ENCODE measurements around the gene IL21R.

The IL21R gene

DNA sequence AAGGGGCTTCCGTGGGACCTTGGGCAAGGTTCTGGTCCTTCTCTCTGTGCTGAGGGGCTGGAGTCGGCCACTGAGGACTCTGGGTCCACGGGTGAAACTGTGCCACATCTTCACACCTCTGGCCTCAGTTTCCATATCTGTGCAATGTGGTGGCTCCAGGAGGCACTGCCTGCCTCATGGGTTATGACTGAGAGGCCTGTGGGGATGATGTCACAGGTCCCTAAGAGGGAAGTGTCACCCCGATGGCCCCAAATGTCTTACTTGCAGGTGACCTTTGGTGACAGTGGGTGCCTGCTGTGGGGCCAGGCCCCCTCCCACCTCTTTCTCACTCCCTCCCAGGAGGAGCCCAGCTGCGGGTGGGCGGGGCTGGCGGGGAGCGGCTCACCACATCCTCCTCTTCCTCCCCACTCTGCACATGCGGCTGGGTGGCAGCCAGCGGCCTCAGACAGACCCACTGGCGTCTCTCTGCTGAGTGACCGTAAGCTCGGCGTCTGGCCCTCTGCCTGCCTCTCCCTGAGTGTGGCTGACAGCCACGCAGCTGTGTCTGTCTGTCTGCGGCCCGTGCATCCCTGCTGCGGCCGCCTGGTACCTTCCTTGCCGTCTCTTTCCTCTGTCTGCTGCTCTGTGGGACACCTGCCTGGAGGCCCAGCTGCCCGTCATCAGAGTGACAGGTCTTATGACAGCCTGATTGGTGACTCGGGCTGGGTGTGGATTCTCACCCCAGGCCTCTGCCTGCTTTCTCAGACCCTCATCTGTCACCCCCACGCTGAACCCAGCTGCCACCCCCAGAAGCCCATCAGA, at the start of gene IL21R:
Gene IL21R (plus strand): TSS at position 407 of the 801 bp plus-strand sequence. CDS start 27,898 bp downstream, outside the sequence.
- no peaks in the 10 kb centered on the region for H3K4me1 ChIP-seq
- DNase-seq (ENCODE audit: low spot score in 2 of 2), result no peak
- H3K27me3 ChIP-seq (ENCODE audit: low read depth), result peaks cover 10% of the 10 kb centered on the region; the same call in 1 of the 2 replicates
- in situ Hi-C loops (cut with MboI; ENCODE audit: low sequenced_read_pairs), result no loop called here
- no peaks in the 10 kb centered on the region for H3K9me3 ChIP-seq
- no peaks in the 10 kb centered on the region for H3K36me3 ChIP-seq (replicated peaks)
- H3K4me3 ChIP-seq, result no peak within 1 kb of the TSS

DNA sequence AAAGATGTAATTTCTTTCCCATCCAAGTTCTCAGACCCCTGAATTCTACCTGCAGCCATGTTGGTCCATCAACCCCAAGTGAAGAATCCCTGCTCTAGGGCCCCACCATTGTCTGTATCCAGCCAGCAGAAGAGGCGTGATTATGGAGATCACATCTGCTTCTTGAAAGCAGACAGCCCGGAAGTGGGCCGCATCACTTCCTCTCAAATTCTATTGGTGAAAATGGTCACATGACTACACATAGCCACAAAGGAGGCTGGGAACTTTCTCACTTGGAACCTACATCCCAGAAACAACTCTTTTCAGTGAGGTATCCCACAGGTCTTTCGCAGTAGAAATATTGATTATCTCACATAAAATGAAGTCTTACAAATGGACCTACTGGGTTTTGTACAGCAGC, 48.1 kb upstream of the IL21R start:
- Histone ChIP-seq H3K9me3 (no peaks in the 10 kb centered on the region), H3K4me3 (no peak overlapping the region), H3K27me3 (ENCODE audit: low read depth) (no peaks in the 10 kb centered on the region), H3K4me1 (no peaks in the 10 kb centered on the region), H3K36me3 (replicated peaks) (no peaks in the 10 kb centered on the region; the same call in none of the 2 replicates)
- in situ Hi-C loops (cut with MboI; ENCODE audit: low sequenced_read_pairs), result no loop called here
- no peak for DNase-seq (ENCODE audit: low spot score in 2 of 2)

DNA sequence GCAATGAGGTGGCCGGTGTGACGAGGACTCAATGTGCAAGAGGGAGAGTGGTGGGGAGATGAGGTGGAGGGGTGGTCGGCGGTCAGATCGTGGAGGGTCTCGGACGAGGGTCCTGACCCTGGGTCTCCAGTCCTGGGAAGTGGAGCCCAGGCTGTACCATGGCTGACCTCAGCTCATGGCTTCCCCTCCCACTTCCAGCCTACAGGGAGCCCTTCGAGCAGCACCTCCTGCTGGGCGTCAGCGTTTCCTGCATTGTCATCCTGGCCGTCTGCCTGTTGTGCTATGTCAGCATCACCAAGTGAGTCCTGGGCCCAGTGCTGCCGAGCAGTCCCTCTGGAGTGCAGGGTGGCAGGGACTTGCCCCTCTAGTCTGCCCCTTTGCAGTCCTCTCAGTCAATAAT, 46.4 kb upstream of the IL21R start:
- H3K36me3 ChIP-seq (replicated peaks), result no peaks in the 10 kb centered on the region; the same call in none of the 2 replicates
- no peaks in the 10 kb centered on the region for H3K9me3 ChIP-seq
- H3K4me3 ChIP-seq, result no peak overlapping the region
- in situ Hi-C loops (cut with MboI; ENCODE audit: low sequenced_read_pairs), result no loop called here
- peak in 1 of 2 experiments; percentile 50 for DNase-seq (ENCODE audit: low spot score in 2 of 2)
- no peaks in the 10 kb centered on the region for H3K27me3 ChIP-seq (ENCODE audit: low read depth)
- H3K4me1 ChIP-seq, result no peaks in the 10 kb centered on the region

DNA sequence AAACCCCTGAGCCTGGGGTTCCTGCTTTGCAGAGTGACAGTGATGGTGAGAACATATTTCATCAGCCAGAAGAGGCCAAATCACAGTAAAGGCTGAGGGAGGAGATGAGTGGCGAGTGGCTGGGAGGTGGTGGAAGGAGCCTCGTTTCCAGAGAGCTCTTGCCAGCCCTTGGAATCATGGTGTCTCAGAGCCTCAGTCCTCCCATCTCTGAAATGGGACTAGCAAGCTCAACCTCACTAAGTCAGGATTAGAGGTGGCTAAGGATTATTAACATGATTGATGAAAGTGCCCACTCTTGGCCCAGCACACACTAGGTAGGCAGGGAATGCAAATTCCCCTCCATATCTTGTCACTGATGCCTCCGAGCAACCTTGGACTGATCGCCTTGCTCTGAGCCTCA, 45.2 kb upstream of the IL21R start:
- no peaks in the 10 kb centered on the region for H3K4me1 ChIP-seq
- no peaks in the 10 kb centered on the region for H3K9me3 ChIP-seq
- H3K36me3 ChIP-seq (replicated peaks), result no peaks in the 10 kb centered on the region; the same call in none of the 2 replicates
- H3K4me3 ChIP-seq, result no peak overlapping the region
- in situ Hi-C loops (cut with MboI; ENCODE audit: low sequenced_read_pairs), result no loop called here
- H3K27me3 ChIP-seq (ENCODE audit: low read depth), result no peaks in the 10 kb centered on the region
- DNase-seq (ENCODE audit: low spot score in 2 of 2), result no peak

DNA sequence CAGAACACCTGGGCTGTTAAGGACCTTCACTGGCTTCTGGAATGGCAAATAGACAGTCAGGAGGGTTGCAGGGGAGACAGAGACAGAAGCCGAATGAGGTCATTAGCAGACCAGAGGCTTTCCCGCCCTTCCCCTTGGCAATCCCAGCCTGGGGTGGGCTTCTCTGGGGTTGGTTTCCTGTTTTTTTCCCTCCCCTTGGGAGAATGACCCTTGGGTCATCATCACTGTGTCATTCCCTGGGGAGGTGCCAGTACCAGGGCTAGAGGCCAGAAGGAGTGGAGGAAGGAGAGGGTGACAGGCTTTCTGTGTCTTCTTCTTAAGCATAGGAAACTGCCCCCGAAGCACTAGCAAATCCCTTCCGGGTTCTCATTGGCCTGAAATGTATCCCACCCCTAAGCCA, 42.9 kb upstream of the IL21R start:
- in situ Hi-C loops (cut with MboI; ENCODE audit: low sequenced_read_pairs), result no loop called here
- DNase-seq (ENCODE audit: low spot score in 2 of 2), result no peak
- H3K4me3 ChIP-seq, result no peak overlapping the region
- no peaks in the 10 kb centered on the region for H3K36me3 ChIP-seq (replicated peaks)
- H3K9me3 ChIP-seq, result no peaks in the 10 kb centered on the region
- no peaks in the 10 kb centered on the region for H3K4me1 ChIP-seq
- no peaks in the 10 kb centered on the region for H3K27me3 ChIP-seq (ENCODE audit: low read depth)

DNA sequence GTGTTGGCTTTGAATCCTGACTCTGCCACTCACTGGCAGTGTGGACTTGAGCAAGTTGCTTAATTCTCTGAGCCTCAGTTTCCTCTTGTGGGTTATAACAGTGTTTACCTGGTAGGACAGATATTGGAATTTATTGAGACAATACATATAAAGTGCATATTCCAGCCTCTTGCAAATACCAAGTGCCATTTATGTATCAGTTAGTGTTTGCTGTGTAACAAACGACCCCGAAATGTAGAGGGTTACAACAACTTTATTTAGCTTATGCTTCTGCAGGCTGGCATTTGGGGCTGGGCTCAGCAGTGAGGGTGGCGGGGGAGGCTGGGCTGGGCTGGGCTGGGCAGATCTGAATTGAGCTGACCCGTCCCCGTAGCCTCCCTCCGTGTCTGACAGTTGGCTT, 42.4 kb upstream of the IL21R start:
- H3K4me1 ChIP-seq, result no peaks in the 10 kb centered on the region
- H3K27me3 ChIP-seq (ENCODE audit: low read depth), result no peaks in the 10 kb centered on the region
- no peak for DNase-seq (ENCODE audit: low spot score in 2 of 2)
- no peaks in the 10 kb centered on the region for H3K36me3 ChIP-seq (replicated peaks)
- in situ Hi-C loops (cut with MboI; ENCODE audit: low sequenced_read_pairs), result no loop called here
- H3K4me3 ChIP-seq, result no peak overlapping the region
- H3K9me3 ChIP-seq, result no peaks in the 10 kb centered on the region

DNA sequence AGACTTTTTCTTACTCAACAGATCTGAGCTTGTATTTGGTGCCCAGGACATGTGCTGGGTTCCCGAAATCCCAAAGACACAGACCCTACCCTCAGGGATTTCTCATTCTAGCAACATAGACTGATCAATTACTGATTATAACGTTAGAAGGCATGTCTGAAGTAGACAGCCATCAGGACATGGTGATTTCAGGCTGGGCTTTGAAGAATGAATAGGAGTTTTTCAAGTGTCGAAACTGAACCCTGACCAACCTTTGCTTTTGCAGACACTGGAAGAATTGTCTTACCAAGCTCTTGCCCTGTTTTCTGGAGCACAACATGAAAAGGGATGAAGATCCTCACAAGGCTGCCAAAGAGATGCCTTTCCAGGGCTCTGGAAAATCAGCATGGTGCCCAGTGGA, 40.0 kb upstream of the IL21R start:
- Histone ChIP-seq H3K4me1 (no peaks in the 10 kb centered on the region), H3K27me3 (ENCODE audit: low read depth) (no peaks in the 10 kb centered on the region), H3K4me3 (no peak overlapping the region), H3K9me3 (no peaks in the 10 kb centered on the region), H3K36me3 (replicated peaks) (no peaks in the 10 kb centered on the region)
- no peak for DNase-seq (ENCODE audit: low spot score in 2 of 2)
- in situ Hi-C loops (cut with MboI; ENCODE audit: low sequenced_read_pairs), result no loop called here

DNA sequence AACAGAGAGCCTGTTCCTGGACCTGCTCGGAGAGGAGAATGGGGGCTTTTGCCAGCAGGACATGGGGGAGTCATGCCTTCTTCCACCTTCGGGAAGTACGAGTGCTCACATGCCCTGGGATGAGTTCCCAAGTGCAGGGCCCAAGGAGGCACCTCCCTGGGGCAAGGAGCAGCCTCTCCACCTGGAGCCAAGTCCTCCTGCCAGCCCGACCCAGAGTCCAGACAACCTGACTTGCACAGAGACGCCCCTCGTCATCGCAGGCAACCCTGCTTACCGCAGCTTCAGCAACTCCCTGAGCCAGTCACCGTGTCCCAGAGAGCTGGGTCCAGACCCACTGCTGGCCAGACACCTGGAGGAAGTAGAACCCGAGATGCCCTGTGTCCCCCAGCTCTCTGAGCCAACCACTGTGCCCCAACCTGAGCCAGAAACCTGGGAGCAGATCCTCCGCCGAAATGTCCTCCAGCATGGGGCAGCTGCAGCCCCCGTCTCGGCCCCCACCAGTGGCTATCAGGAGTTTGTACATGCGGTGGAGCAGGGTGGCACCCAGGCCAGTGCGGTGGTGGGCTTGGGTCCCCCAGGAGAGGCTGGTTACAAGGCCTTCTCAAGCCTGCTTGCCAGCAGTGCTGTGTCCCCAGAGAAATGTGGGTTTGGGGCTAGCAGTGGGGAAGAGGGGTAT, 39.3 kb upstream of the IL21R start:
- H3K4me1 ChIP-seq, result no peaks in the 10 kb centered on the region
- in situ Hi-C loops (cut with MboI; ENCODE audit: low sequenced_read_pairs), result no loop called here
- H3K36me3 ChIP-seq (replicated peaks), result no peaks in the 10 kb centered on the region

DNA sequence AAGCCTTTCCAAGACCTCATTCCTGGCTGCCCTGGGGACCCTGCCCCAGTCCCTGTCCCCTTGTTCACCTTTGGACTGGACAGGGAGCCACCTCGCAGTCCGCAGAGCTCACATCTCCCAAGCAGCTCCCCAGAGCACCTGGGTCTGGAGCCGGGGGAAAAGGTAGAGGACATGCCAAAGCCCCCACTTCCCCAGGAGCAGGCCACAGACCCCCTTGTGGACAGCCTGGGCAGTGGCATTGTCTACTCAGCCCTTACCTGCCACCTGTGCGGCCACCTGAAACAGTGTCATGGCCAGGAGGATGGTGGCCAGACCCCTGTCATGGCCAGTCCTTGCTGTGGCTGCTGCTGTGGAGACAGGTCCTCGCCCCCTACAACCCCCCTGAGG, 38.7 kb upstream of the IL21R start:
- in situ Hi-C loops (cut with MboI; ENCODE audit: low sequenced_read_pairs), result no loop called here
- Histone ChIP-seq H3K4me1 (no peaks in the 10 kb centered on the region), H3K36me3 (replicated peaks) (no peaks in the 10 kb centered on the region), H3K4me3 (no peak overlapping the region), H3K27me3 (ENCODE audit: low read depth) (no peaks in the 10 kb centered on the region), H3K9me3 (no peaks in the 10 kb centered on the region)
- no peak for DNase-seq (ENCODE audit: low spot score in 2 of 2)

More for the DNA sequence above, 39.3 kb upstream of the IL21R start:
- no peaks in the 10 kb centered on the region for H3K27me3 ChIP-seq (ENCODE audit: low read depth)
- no peak overlapping the region for H3K4me3 ChIP-seq
- no peaks in the 10 kb centered on the region for H3K9me3 ChIP-seq
- DNase-seq (ENCODE audit: low spot score in 2 of 2), result no peak

DNA sequence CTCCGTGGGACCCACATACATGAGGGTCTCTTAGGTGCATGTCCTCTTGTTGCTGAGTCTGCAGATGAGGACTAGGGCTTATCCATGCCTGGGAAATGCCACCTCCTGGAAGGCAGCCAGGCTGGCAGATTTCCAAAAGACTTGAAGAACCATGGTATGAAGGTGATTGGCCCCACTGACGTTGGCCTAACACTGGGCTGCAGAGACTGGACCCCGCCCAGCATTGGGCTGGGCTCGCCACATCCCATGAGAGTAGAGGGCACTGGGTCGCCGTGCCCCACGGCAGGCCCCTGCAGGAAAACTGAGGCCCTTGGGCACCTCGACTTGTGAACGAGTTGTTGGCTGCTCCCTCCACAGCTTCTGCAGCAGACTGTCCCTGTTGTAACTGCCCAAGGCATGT, 38.2 kb upstream of the IL21R start:
- no peak overlapping the region for H3K4me3 ChIP-seq
- DNase-seq (ENCODE audit: low spot score in 2 of 2), result no peak
- H3K36me3 ChIP-seq (replicated peaks), result no peaks in the 10 kb centered on the region
- no peaks in the 10 kb centered on the region for H3K4me1 ChIP-seq
- in situ Hi-C loops (cut with MboI; ENCODE audit: low sequenced_read_pairs), result no loop called here
- no peaks in the 10 kb centered on the region for H3K9me3 ChIP-seq
- H3K27me3 ChIP-seq (ENCODE audit: low read depth), result no peaks in the 10 kb centered on the region

DNA sequence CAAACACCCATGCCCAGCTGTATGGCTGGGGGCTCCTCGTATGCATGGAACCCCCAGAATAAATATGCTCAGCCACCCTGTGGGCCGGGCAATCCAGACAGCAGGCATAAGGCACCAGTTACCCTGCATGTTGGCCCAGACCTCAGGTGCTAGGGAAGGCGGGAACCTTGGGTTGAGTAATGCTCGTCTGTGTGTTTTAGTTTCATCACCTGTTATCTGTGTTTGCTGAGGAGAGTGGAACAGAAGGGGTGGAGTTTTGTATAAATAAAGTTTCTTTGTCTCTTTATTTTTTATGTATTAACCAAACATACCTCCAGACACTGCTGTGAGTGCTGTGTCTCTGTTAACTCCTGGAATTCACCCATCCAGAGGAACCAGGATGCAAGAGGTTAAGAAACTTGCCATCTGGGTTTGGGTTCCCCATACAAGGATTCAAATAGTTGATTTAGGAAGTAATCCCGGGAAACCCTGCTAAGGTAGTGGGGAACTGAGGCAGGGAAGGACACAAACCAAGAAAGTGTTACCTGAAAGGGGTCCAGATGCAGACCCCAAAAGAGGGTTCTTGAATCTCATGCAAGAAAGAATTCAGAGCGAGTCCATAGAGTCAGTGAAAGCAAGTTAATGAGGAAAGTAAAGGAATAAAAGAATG, 37.4 kb upstream of the IL21R start:
- in situ Hi-C loops (cut with MboI; ENCODE audit: low sequenced_read_pairs), result no loop called here
- Histone ChIP-seq H3K4me1 (no peaks in the 10 kb centered on the region), H3K4me3 (no peak overlapping the region), H3K9me3 (no peaks in the 10 kb centered on the region), H3K36me3 (replicated peaks) (no peaks in the 10 kb centered on the region), H3K27me3 (ENCODE audit: low read depth) (no peaks in the 10 kb centered on the region)
- no peak for DNase-seq (ENCODE audit: low spot score in 2 of 2)

DNA sequence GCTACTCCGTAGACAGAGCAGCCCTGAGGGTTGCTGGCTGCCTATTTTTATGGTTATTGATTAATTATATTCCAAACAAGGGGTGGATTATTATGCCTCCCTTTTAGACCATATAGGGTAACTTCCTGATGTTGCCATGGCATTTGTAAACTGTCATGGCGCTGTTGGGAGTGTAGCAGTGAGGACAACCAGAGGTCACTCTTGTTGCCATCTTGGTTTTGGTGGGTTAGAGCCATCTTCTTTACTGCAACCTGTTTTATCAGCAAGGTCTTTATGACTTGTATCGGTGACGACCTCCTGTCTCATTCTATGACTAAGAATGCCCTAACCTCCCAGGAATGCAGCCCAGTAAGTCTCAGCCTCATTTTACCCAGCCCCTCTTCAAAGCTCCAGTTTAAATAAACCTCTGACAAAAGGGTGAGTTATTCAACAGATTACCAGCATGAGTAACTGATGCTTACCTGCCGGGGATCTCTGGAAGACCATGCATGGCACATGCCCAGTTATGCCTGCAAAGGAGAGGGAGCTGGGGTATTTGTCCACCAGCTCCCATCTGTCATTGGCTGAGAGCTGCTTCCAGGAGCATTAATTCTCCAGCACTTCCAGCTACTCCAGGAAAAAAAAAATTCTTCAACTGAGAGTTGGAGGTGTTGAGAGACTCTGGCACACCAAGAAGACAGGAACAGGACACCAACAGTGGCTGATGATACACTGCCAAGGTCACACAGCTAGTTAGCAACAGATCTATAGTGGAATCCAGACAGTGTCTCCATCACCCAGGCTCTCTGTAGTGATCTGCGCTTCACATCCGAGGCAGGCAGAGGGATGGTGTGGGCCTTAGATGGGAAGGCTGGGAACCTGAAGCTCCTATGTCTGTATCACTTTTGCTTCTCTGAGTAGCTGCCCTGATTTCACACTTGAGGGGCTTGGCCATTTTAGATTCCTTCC, 36.6 kb upstream of the IL21R start:
- in situ Hi-C loops (cut with MboI; ENCODE audit: low sequenced_read_pairs), result no loop called here
- Histone ChIP-seq H3K36me3 (replicated peaks) (no peaks in the 10 kb centered on the region), H3K4me1 (no peaks in the 10 kb centered on the region), H3K9me3 (no peaks in the 10 kb centered on the region), H3K4me3 (no peak overlapping the region), H3K27me3 (ENCODE audit: low read depth) (no peaks in the 10 kb centered on the region)
- DNase-seq (ENCODE audit: low spot score in 2 of 2), result no peak

DNA sequence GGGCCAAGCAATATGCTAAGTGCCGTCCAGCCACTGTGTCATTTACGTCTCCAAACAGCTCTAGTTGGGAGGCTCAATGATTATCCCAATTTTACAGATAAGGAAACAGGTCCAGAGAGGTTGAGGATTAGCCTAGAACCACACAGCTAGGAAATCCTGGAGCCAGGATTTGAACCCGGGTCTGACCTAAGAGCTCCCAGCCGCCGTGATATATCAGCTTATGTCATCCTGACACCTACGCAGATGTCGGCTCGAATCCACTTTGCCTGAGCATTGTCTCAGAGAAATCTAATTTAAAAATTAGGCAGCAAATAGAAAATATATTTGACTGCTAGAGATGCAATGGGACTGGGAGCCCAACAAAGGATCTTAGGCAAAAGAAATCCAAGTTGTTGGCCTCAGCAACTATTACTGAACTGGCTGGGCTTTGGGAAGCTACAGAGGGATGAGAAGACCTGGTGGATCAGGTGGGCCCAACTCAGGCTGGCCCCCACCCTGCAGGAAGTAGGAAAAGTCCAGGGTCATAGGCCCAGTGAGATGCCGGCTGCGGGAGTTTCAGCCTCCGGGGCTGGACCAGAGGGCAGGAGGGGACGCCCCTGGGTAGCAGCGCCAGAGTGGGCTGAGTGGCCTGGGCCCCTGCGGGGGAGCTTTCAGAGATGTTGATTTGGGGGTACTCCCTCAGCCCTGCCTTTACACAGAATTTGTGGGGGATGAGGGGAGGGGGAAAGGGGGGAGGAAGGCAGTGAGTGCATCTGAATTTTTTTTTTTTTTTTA, 35.1 kb upstream of the IL21R start:
- DNase-seq (ENCODE audit: low spot score in 2 of 2), result no peak
- in situ Hi-C loops (cut with MboI; ENCODE audit: low sequenced_read_pairs), result no loop called here

More for the DNA sequence above, 35.1 kb upstream of the IL21R start:
- H3K36me3 ChIP-seq (replicated peaks), result no peaks in the 10 kb centered on the region
- no peaks in the 10 kb centered on the region for H3K4me1 ChIP-seq
- H3K4me3 ChIP-seq, result no peak overlapping the region
- no peaks in the 10 kb centered on the region for H3K9me3 ChIP-seq
- H3K27me3 ChIP-seq (ENCODE audit: low read depth), result no peaks in the 10 kb centered on the region

Data from HAP-1 (cell line).